ES-I3 (cell line): ENCODE results near the gene GALC.

Experiments used
- H3K36me3 ChIP-seq: 2 replicates; pipeline ENCODE4 v1.6.1; 2013; ENCODE audit warnings: mild to moderate bottlenecking, low read length, control low read depth, moderate library complexity; ENCODE audit not compliant: insufficient read depth
- H3K4me1 ChIP-seq: 2 replicates; pipeline ENCODE4 v1.6.1; 2013; ENCODE audit warnings: mild to moderate bottlenecking, control low read depth, low read length; ENCODE audit not compliant: insufficient read depth
- H3K9ac ChIP-seq: 2 replicates; pipeline ENCODE4 v1.6.1; 2013; ENCODE audit warnings: low read depth, mild to moderate bottlenecking, low read length, moderate library complexity
- H3K9me3 ChIP-seq: 2 replicates; pipeline ENCODE4 v1.6.1; 2013; ENCODE audit warnings: mild to moderate bottlenecking, low read length, moderate library complexity; ENCODE audit not compliant: control insufficient read depth, insufficient read depth

The GALC gene

GRCh38 chr14:87898301-87898700 lies 94.7 kb downstream of the GALC start:
- no peaks in the 10 kb centered on the region for H3K36me3 ChIP-seq
- no peaks in the 10 kb centered on the region for H3K9me3 ChIP-seq
- H3K4me1 ChIP-seq = peaks cover 9% of the 10 kb centered on the region
- H3K9ac ChIP-seq = no peak overlapping the region

GRCh38 chr14:87896393-87897380 lies 96.3 kb downstream of the GALC start:
- Histone ChIP-seq H3K4me1 (peaks cover 9% of the 10 kb centered on the region), H3K36me3 (no peaks in the 10 kb centered on the region), H3K9me3 (no peaks in the 10 kb centered on the region), H3K9ac (peak overlapping the region; percentile 16; the same call in 1 of the 2 replicates)

DNA sequence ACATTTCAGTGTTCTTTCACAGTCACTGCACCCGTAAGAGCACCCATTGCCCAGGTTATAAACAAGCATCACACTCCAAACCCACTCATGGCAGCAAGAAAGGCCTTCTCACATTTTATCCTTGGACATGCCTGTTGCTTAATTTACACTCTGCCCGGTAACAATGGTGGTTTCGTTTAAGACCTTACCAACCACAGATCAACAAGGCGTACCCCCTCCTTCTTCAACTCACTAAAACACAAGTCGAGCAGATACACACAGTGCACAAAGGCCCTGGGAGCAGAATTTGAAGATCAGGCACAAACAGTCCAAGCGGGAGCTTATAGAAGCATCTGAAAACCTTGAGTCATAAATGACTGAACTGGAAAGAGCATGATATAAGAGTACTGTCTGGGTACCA lies 98.1 kb downstream of the GALC start:
- peaks cover 9% of the 10 kb centered on the region for H3K4me1 ChIP-seq
- no peaks in the 10 kb centered on the region for H3K9me3 ChIP-seq
- H3K36me3 ChIP-seq = no peaks in the 10 kb centered on the region
- no peak overlapping the region for H3K9ac ChIP-seq

DNA sequence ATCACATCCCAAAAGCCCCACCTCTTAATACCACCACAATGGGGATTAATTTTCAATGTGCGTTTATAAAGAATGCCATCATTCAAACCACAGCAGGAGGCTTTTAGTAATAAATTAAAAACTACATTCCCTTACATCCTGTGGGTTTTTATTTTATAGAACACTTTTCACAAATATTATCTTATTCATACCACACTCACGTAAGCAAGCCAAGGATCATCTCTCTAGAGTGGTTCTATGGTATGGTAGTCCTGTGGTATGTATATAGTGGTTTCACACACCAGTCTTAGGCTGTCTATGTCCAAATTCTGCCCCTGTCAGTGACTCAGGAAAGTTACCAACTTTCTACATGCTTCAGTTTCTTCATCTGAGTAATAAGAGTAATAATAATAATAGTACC lies 100.2 kb downstream of the GALC start:
- no peaks in the 10 kb centered on the region for H3K36me3 ChIP-seq
- H3K9me3 ChIP-seq = no peaks in the 10 kb centered on the region
- no peak overlapping the region for H3K9ac ChIP-seq
- H3K4me1 ChIP-seq = peaks cover 9% of the 10 kb centered on the region

DNA sequence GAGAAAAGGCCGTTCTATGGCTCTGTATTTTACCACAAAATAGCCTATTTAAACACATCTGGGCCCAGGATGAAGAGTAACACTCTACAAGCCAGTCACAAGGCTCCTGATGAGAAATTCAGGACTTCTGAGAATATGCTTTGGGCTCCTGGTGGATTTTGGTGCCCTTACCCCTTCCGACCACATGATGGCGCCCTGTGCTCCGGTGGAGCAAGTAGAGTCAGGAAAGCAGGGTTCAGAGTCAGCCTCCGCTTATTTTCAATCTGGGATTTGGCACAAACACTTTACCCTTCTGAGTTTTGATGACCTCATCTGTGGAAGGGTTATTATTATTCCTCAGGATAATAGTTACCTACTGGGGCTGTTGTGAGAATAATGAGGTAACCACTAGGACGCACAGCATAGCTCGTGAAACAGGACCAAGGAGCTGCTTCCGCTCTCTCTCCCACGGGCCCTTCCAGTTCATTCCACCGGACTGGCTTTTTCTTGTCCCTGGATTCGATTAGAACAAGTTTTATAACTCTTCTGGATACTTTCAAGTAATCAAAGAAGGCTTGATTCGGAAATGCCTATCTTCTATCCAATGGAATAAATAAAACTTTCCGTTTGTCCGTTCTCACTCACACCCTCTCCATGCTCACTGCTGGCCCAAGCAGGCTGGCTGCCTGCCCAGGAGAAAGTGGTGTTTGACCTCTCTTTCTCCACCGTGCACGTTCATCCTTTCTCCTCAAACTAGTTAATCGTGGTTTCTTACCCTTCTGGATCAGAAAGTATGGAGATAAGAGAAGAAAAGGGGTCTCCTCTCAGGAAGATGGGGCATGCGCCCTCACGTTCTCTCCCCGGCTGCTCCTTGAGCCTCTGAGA lies 104.6 kb downstream of the GALC start:
- Histone ChIP-seq H3K9ac (no peak overlapping the region), H3K36me3 (no peaks in the 10 kb centered on the region), H3K9me3 (no peaks in the 10 kb centered on the region), H3K4me1 (no peaks in the 10 kb centered on the region)

DNA sequence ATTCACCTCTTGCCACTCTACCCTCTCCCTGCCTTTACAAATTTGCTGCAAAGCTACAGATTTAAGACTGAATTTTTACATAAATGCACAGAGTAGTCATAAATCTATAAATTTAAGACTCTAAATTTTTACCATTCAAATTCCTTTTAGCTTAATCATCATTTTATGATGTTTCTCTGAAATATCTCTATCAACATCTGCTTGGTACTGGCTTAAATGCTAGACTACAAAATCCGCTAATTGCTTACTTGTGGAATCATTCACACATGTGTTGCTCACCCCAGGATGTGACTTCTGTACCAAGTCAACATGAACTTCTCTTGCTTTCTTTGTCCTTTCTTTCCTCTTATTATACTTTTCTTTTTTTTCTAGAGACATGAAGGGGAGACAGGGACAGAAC lies 109.2 kb downstream of the GALC start:
- no peak overlapping the region for H3K9ac ChIP-seq
- no peaks in the 10 kb centered on the region for H3K4me1 ChIP-seq
- H3K9me3 ChIP-seq = no peaks in the 10 kb centered on the region
- H3K36me3 ChIP-seq = no peaks in the 10 kb centered on the region
